Activated T-cell treated with anti-CD3 and anti-CD28 coated beads, Interleukin-2, amount 50 U/mL, for 4 hours (primary cell): ENCODE results near the gene NLGN1. TPM values are rescaled to one million over a fixed set of nuclear protein-coding genes. Genes with fewer than 3 reads are reported as not detected.

Source experiments
- ATAC-seq, 2 donors: fragments of 200-7000 bp; cut with Tn5 transposase; one replicate each; pipeline ENCODE4 v1.10.0; 2021
- DNase-seq: peaks from one replicate; pipeline ENCODE4 v3.0.0-alpha.2; 2020
- H3K27me3 Mint-ChIP-seq: one replicate; pipeline ENCODE4 v1.8.0; 2021; ENCODE audit warnings: low read depth, mixed read lengths
- H3K36me3 Mint-ChIP-seq: one replicate; pipeline ENCODE4 v1.8.0; 2022; ENCODE audit warnings: mixed read lengths; ENCODE audit not compliant: insufficient read depth
- H3K4me1 Mint-ChIP-seq: one replicate; pipeline ENCODE4 v1.8.0; 2021; ENCODE audit warnings: low read depth, mixed read lengths
- H3K4me3 Mint-ChIP-seq: one replicate; pipeline ENCODE4 v1.8.0; 2021; ENCODE audit warnings: mild to moderate bottlenecking, moderate library complexity, mixed read lengths
- H3K9me3 Mint-ChIP-seq: one replicate; pipeline ENCODE4 v1.8.0; 2021; ENCODE audit warnings: mixed read lengths
- total RNA-seq, 3 donors: library from RNA; stranded (reverse); gene quantifications; one replicate each; pipeline ENCODE4 v1.2.1, GENCODE V29; 2021

The NLGN1 gene
- total RNA-seq, 3 donors from 2014 or later: not detected

- ATAC-seq: no peak
- no peak for DNase-seq
- no peaks in the 10 kb centered on the region for H3K36me3 Mint-ChIP-seq
- H3K9me3 Mint-ChIP-seq: peaks cover 8% of the 10 kb centered on the region
- no peaks in the 10 kb centered on the region for H3K27me3 Mint-ChIP-seq
- no peaks in the 10 kb centered on the region for H3K4me1 Mint-ChIP-seq
- no peak overlapping the region for H3K4me3 Mint-ChIP-seq
Observed at GRCh38 chr3:173838644-173839043, 441.1 kb downstream of the NLGN1 start.

- DNase-seq: no peak
- no peaks in the 10 kb centered on the region for H3K4me1 Mint-ChIP-seq
Observed at GRCh38 chr3:173839859-173840258, 442.3 kb downstream of the NLGN1 start.

GRCh38 chr3:173841334-173841733, 443.8 kb downstream of the NLGN1 start:
- Mint-ChIP-seq H3K4me3 (no peak overlapping the region), H3K27me3 (no peaks in the 10 kb centered on the region), H3K36me3 (no peaks in the 10 kb centered on the region), H3K9me3 (peaks cover 9% of the 10 kb centered on the region), H3K4me1 (no peaks in the 10 kb centered on the region)
- no peak for DNase-seq
- ATAC-seq: no peak

More at GRCh38 chr3:173839859-173840258, 442.3 kb downstream of the NLGN1 start:
- Mint-ChIP-seq H3K27me3 (no peaks in the 10 kb centered on the region), H3K9me3 (peaks cover 9% of the 10 kb centered on the region), H3K4me3 (no peak overlapping the region), H3K36me3 (no peaks in the 10 kb centered on the region)
- no peak for ATAC-seq

DNA sequence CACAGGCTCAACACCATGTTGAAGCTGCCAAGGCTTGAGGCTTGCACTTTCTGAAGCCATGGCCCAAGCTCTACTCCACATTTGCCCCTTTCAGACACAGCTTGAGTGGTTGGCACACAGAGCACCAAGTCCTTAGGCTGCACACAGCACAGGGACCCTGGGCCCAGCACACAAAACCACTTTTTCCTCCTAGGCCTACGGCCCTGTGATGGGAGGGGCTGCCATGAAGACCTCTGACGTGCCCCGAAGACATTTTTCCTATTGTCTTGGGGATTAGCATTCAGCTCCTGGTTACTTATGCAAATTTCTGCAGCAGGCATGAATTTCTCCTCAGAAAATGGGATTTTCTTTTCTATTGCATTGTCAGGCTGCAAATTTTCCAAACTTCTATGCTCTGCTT, 445.5 kb downstream of the NLGN1 start:
- H3K36me3 Mint-ChIP-seq: no peaks in the 10 kb centered on the region
- peaks cover 9% of the 10 kb centered on the region for H3K9me3 Mint-ChIP-seq
- no peak overlapping the region for H3K4me3 Mint-ChIP-seq
- H3K4me1 Mint-ChIP-seq: no peaks in the 10 kb centered on the region
- no peaks in the 10 kb centered on the region for H3K27me3 Mint-ChIP-seq
- no peak for ATAC-seq
- no peak for DNase-seq

DNA sequence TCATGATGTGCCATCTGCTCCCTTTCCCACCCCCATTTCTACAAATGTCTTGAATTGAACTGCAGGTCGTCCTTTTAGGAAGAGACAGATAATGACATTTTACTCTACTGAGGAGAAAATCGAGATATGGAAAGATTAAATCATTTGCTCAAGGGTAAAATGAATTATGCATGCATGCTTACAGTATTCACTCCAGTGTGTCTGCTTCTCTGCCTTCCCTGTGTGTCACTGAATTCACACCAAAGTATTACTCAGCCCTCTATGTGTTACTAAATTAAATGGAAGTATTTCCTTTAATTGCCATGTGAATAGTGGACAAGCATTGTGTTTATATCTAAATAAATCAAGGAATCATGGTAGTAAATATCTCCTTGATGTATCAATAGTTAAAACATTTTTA, 449.0 kb downstream of the NLGN1 start:
- Mint-ChIP-seq H3K27me3 (no peaks in the 10 kb centered on the region), H3K36me3 (no peaks in the 10 kb centered on the region), H3K4me1 (no peaks in the 10 kb centered on the region), H3K4me3 (no peak overlapping the region), H3K9me3 (peaks cover 4% of the 10 kb centered on the region)
- ATAC-seq (no peak), DNase-seq (no peak)

- H3K36me3 Mint-ChIP-seq: no peaks in the 10 kb centered on the region
- no peaks in the 10 kb centered on the region for H3K27me3 Mint-ChIP-seq
- no peak for ATAC-seq
- no peak overlapping the region for H3K4me3 Mint-ChIP-seq
- no peak for DNase-seq
- H3K9me3 Mint-ChIP-seq: peaks cover 2% of the 10 kb centered on the region
- H3K4me1 Mint-ChIP-seq: no peaks in the 10 kb centered on the region
Observed at GRCh38 chr3:173849489-173849888, 451.9 kb downstream of the NLGN1 start.

DNA sequence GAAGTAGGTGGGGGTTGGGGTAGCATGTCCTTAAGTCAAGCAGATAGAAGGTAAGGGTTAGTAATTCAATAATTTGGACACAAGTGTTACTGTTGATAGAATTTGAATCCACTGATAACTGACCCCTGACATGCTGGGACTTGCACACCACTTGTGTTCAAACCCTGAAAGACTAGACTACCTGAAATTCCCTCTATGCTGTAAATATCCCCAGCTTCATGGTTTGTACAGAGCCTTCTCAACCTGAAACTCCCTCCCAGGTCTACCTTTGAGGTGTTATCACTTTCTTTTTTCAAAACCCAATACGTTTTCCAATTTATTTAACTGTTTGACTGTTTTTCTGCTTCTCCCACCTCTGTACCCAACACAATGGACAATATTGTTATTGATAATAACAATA, 459.6 kb downstream of the NLGN1 start:
- Mint-ChIP-seq H3K4me3 (no peak overlapping the region), H3K4me1 (no peaks in the 10 kb centered on the region), H3K27me3 (no peaks in the 10 kb centered on the region), H3K36me3 (no peaks in the 10 kb centered on the region), H3K9me3 (peaks cover 4% of the 10 kb centered on the region)
- DNase-seq (no peak), ATAC-seq (no peak)

DNA sequence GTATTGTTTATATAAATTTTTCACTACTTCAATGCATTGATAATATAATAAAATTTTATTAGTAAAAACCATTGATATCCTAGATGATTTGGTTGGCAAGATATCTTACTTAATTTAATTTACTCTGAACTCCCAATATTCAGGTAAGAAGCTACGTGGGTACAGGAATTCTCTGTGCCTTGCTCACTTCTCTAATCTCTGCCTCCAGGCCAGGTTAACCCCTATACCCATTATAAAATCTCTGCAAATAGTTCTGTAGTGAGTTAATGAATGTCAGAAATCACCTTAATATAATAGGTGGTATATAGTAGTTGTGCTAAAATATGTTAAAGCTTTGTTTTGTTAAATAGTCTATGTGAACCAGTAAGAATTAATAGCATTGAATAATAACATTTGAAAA, 465.2 kb downstream of the NLGN1 start:
- no peaks in the 10 kb centered on the region for H3K4me1 Mint-ChIP-seq
- H3K9me3 Mint-ChIP-seq: no peaks in the 10 kb centered on the region
- H3K27me3 Mint-ChIP-seq: no peaks in the 10 kb centered on the region
- no peak overlapping the region for H3K4me3 Mint-ChIP-seq
- no peaks in the 10 kb centered on the region for H3K36me3 Mint-ChIP-seq
- no peak for DNase-seq
- ATAC-seq: no peak

GRCh38 chr3:173863551-173863950, 466.0 kb downstream of the NLGN1 start:
- H3K4me1 Mint-ChIP-seq: no peaks in the 10 kb centered on the region
- ATAC-seq: no peak
- no peaks in the 10 kb centered on the region for H3K9me3 Mint-ChIP-seq
- no peaks in the 10 kb centered on the region for H3K27me3 Mint-ChIP-seq
- no peak for DNase-seq
- no peaks in the 10 kb centered on the region for H3K36me3 Mint-ChIP-seq
- no peak overlapping the region for H3K4me3 Mint-ChIP-seq

GRCh38 chr3:173865900-173866498, 468.5 kb downstream of the NLGN1 start:
- ATAC-seq (no peak), DNase-seq (no peak)
- H3K4me3 Mint-ChIP-seq: no peak overlapping the region
- no peaks in the 10 kb centered on the region for H3K36me3 Mint-ChIP-seq
- H3K9me3 Mint-ChIP-seq: no peaks in the 10 kb centered on the region
- no peaks in the 10 kb centered on the region for H3K27me3 Mint-ChIP-seq
- no peaks in the 10 kb centered on the region for H3K4me1 Mint-ChIP-seq

DNA sequence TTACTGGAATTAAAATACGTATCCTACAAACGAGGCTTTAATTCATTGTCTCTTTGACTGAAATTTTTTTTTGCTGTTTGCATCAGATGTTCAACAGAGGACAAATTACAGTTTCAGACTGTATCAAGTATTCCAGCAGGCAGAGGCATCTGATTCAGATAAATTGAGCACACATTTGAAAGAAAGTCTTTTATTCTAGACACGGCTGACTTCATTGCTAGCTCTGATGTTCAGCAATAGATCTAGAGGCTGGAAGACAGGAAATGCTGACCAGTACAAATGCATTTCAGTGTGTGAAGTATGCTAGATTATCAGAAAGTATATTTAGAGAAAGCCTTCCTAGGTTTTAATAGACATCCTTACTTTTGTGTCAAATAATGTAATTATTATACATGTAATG, 472.2 kb downstream of the NLGN1 start:
- DNase-seq (no peak), ATAC-seq (no peak)
- no peak overlapping the region for H3K4me3 Mint-ChIP-seq
- no peaks in the 10 kb centered on the region for H3K9me3 Mint-ChIP-seq
- no peaks in the 10 kb centered on the region for H3K36me3 Mint-ChIP-seq
- H3K4me1 Mint-ChIP-seq: no peaks in the 10 kb centered on the region
- no peaks in the 10 kb centered on the region for H3K27me3 Mint-ChIP-seq

- H3K36me3 Mint-ChIP-seq: no peaks in the 10 kb centered on the region
- H3K4me3 Mint-ChIP-seq: no peak overlapping the region
- H3K4me1 Mint-ChIP-seq: no peaks in the 10 kb centered on the region
- DNase-seq: no peak
- H3K27me3 Mint-ChIP-seq: no peaks in the 10 kb centered on the region
- no peaks in the 10 kb centered on the region for H3K9me3 Mint-ChIP-seq
- ATAC-seq: no peak
Observed at GRCh38 chr3:173870976-173871375, 473.4 kb downstream of the NLGN1 start.

GRCh38 chr3:173875790-173876189, 478.2 kb downstream of the NLGN1 start:
- Mint-ChIP-seq H3K9me3 (no peaks in the 10 kb centered on the region), H3K4me1 (no peaks in the 10 kb centered on the region), H3K4me3 (no peak overlapping the region), H3K36me3 (no peaks in the 10 kb centered on the region), H3K27me3 (no peaks in the 10 kb centered on the region)
- no peak for ATAC-seq
- no peak for DNase-seq

- Mint-ChIP-seq H3K4me1 (no peaks in the 10 kb centered on the region), H3K9me3 (no peaks in the 10 kb centered on the region), H3K4me3 (no peak overlapping the region), H3K27me3 (no peaks in the 10 kb centered on the region), H3K36me3 (no peaks in the 10 kb centered on the region)
- ATAC-seq (no peak), DNase-seq (no peak)
Observed at GRCh38 chr3:173876476-173876875, 478.9 kb downstream of the NLGN1 start.

- Mint-ChIP-seq H3K4me1 (no peaks in the 10 kb centered on the region), H3K4me3 (no peak overlapping the region), H3K36me3 (no peaks in the 10 kb centered on the region)
Observed at GRCh38 chr3:173887888-173888287, 490.3 kb downstream of the NLGN1 start.

DNA sequence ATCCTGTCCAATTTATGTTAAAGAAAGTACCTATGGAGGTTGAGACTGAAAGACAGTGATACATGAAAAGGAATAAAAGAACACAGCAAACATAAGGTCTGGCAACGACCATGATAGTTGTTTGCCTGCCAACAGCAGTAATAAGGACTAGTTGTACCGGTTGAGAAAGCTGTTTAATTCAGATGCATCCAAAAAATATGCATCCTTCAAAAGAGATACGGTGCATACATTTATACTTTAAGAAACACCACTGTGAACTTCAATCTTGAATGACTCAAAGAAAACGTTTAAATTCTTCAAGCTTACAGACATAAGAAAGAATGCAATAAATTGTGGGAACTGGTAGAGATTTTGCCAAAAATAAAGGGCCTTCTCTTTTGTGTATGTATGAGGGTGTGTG, 492.1 kb downstream of the NLGN1 start:
- DNase-seq: no peak
- no peaks in the 10 kb centered on the region for H3K27me3 Mint-ChIP-seq
- H3K9me3 Mint-ChIP-seq: peaks cover 6% of the 10 kb centered on the region
- H3K4me3 Mint-ChIP-seq: no peak overlapping the region
- no peaks in the 10 kb centered on the region for H3K36me3 Mint-ChIP-seq
- ATAC-seq: no peak
- H3K4me1 Mint-ChIP-seq: no peaks in the 10 kb centered on the region

More at GRCh38 chr3:173887888-173888287, 490.3 kb downstream of the NLGN1 start:
- Mint-ChIP-seq H3K9me3 (no peaks in the 10 kb centered on the region), H3K27me3 (no peaks in the 10 kb centered on the region)
- ATAC-seq (no peak), DNase-seq (no peak)
